ENCODE data around the gene SLC35E2B. TPM values are rescaled to one million over a fixed set of nuclear protein-coding genes. Genes with fewer than 3 reads are reported as not detected.

The SLC35E2B gene
- total RNA-seq, 1 experiment from 2014 or later: 18.1 TPM

DNA sequence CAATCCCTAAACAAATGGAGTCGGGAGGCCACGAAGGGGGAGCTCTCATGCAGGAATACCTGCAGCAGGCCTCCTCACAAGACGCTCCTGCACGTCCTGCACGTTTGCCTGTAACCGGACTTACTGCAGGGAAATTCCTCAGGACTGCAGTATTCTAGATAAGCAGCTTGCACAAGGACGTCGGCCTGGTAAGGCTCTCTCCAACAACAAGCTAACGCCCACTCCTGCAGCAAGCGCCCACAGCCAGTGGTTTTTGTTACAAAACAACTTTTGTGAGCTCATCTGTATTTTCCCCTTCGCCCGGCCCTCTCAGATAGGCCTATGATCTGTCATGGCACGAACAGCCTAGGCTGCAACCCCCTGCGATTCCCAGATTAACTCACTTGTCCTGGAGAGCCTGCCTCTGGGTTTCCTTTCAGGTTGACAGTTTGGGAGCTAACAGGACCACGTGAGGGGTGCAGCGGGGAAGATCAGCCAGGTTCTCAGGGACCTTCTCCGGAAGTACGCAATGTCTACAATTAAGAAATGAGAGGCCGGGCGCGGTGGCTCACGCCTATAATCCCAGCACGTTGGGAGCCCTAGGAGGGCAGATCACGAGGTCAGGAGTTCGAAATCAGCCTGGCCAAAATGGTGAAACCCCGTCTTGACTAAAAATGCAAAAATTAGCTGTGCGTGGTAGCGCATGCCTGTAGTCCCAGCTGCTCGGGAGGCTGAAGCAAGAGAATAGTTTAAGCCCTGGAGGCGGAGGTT lies 78.2 kb downstream of the SLC35E2B start:
- no peak for DNase-seq (ENCODE audit: low read depth)

GRCh38 chr1:1613509-1614082 lies 79.0 kb downstream of the SLC35E2B start:
- DNase-seq (ENCODE audit: low read depth): no peak

GRCh38 chr1:1612104-1612400 lies 80.5 kb downstream of the SLC35E2B start:
- DNase-seq (ENCODE audit: low read depth): no peak

GRCh38 chr1:1610796-1611195 lies 81.8 kb downstream of the SLC35E2B start:
- DNase-seq (ENCODE audit: low read depth): no peak

DNA sequence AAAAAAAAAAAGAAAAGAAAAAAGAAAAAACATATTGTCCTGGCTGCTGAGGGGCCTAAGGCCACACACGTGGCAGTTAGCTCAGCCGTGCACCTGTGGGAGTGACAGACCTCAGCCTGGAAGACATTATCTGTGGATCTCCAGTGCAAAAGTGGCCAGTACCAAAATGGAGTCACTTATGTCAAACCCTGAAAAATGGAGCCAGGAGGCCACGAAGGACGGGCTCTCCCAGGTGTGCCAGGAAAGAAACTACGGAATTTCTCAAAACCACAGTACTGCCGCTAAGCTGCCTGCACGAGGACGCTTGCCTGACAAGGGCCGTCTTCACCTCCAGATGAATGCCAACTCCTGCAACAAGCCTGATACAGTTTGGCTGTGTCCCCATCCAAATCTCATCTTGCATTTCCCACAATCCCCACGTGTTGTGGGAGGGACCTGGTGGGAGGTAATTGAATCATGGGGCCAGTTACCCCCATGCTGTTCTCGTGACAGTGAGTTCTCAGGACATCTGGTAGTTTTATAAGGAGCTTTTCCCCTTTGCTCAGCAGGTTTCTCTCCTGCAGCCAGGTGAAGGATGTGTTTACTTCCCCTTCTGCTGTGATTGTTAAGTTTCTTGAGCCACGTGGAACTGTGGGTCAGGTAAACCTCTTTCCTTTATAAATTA lies 82.6 kb downstream of the SLC35E2B start:
- DNase-seq (ENCODE audit: low read depth): no peak

Other genes with a start within 250 kb of the SLC35E2B start
- gene ATAD3C, start 243.1 kb downstream of the SLC35E2B start, total RNA-seq (2014; rRNA removed; shearing (Covaris generic)): 0.03 TPM in 1 of 2 replicates, not detected in the other
- gene ATAD3B, start 221.0 kb downstream of the SLC35E2B start, total RNA-seq (2014; rRNA removed; shearing (Covaris generic)): 57.0 and 59.0 TPM in 2 replicates
- gene ATAD3A, start 180.6 kb downstream of the SLC35E2B start, total RNA-seq (2014; rRNA removed; shearing (Covaris generic)): 93.9 and 96.6 TPM in 2 replicates
- gene TMEM240, start 152.2 kb downstream of the SLC35E2B start, total RNA-seq (2014; rRNA removed; shearing (Covaris generic)): 3.1 TPM in 1 of 2 replicates, not detected in the other
- 69.6 and 99.4 TPM in 2 replicates for gene SSU72, start 117.9 kb downstream of the SLC35E2B start, total RNA-seq (2014; rRNA removed; shearing (Covaris generic))
- 0.20 and 0.66 TPM in 2 replicates for gene FNDC10, start 92.7 kb downstream of the SLC35E2B start, total RNA-seq (2014; rRNA removed; shearing (Covaris generic))
- gene MIB2, start 77.3 kb downstream of the SLC35E2B start, total RNA-seq (2014; rRNA removed; shearing (Covaris generic)): 11.0 and 12.6 TPM in 2 replicates
- gene MMP23B, start 60.6 kb downstream of the SLC35E2B start, total RNA-seq (2014; rRNA removed; shearing (Covaris generic)): not detected in 2 replicates
- 19.3 and 21.9 TPM in 2 replicates for gene CDK11B, start 33.8 kb downstream of the SLC35E2B start, total RNA-seq (2014; rRNA removed; shearing (Covaris generic))
- 11.8 and 13.4 TPM in 2 replicates for gene CDK11A, start 31.6 kb upstream of the SLC35E2B start, total RNA-seq (2014; rRNA removed; shearing (Covaris generic))
- gene NADK, start 85.7 kb upstream of the SLC35E2B start, total RNA-seq (2014; rRNA removed; shearing (Covaris generic)): 44.7 and 58.5 TPM in 2 replicates
- 57.4 and 74.5 TPM in 2 replicates for gene GNB1, start 198.3 kb upstream of the SLC35E2B start, total RNA-seq (2014; rRNA removed; shearing (Covaris generic))
- not detected in 2 replicates for gene CALML6, start 222.5 kb upstream of the SLC35E2B start, total RNA-seq (2014; rRNA removed; shearing (Covaris generic))
- gene TMEM52, start 226.5 kb upstream of the SLC35E2B start, total RNA-seq (2014; rRNA removed; shearing (Covaris generic)): 0.30 and 0.69 TPM in 2 replicates

Data from HT1080 (cell line).